GM21526 (cell line): ENCODE measurements around the gene CDH2.

Source experiments
- ATAC-seq: cut with Tn5 transposase; IDR thresholded peaks from one replicate; pipeline ENCODE4 v1.9.1; 2021; ENCODE audit warnings: moderate library complexity; ENCODE audit not compliant: unreplicated experiment, low FRiP score

Gene CDH2

DNA sequence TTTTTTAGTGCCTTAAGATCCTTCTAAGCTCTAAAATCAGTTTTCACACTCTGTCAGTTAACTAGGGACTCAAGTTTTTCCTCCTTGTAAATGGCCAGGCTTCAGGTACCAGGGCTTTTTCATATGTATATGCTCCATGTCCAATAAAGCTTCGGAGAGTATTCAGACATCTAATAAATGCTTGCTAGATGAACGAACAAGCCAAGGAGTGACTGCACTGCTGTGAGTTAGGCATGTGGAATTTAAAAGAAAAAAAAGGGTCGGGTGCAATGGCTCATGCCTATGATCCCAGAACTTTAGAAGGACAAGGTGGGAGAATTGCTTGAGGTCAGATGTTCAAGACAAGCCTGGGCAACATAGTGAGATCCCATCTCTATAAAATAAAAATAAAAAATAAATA is 81.9 kb downstream of the CDH2 start:
- ATAC-seq: no peak

DNA sequence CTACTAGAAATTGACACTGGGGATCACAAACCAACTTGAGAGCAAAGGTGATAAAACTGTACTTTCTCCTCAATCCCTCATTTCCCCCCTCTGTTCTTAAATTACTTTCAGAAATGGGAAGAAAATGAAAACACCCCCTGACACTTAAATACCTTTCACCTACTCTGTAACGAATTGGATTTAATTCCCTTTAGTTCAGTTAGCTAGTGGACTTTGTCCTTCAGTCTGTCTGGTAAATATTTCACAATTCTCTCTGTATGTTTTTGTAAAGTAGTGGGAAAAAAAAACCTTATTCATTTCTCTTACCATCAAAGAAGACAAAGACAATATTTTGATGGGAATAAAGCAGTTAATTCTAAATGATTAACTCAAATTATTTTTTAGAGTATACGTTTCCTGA is 85.7 kb downstream of the CDH2 start:
- ATAC-seq: no peak

- ATAC-seq: no peak
These were observed 88.5 kb downstream of the CDH2 start for GRCh38 chr18:28088477-28088876.

DNA sequence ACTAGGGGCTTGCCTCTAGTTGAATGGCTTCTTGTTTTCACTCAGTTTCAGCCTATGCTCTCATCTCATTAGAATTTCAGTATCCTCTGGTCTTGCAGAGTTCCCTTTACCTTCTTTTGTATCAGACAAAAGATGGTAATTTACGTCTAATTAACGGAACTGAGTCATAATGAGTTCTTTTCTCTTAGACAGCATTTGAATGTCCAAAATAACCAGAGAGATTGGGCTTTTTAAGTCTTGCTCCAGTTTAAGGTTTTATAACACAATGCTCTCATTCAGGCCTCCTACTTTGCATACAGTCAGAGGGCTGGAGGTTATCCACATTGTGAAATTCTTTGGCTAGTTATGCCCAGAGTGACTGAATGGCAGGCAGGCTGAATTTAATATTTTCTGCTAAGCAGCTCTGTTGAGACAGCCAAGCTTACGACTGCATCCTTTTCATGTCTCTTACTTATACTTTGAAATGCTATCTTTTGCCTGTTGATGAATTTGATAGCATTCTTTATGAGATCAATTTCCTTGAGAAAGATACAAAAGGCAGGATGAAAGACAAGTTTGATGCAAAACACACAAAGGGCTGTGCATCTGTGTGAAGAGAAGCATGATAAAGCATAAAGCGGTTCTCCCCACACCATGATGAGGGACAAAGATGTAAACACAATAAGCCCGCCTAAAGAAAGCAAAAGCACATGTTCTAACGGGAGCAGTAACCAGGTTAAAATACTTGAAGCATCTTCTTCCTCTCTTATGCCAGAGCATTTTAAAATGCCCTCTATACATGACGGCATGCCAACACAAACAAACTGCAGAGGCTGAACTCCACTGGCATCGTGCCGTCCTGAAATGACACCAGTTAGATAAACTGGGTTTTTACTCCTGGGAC is 90.0 kb downstream of the CDH2 start:
- ATAC-seq: no peak

DNA sequence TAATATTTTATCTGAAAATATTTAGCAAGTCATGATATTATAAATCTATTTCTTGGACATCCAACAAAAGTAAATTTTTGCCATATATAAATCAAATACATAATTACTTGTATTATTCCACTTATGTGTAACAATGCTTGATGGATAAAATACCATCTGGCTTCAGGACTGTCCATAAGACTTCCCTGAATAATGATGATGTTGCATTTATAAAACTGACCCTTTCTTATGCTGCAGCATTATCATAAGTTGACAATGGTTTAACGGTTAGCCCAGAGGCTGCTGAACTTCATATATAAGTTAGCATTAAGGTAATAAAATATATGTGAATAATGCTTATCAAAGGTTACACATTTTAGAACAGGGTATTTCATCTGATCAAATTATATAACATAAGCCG is 95.4 kb downstream of the CDH2 start:
- no peak for ATAC-seq

DNA sequence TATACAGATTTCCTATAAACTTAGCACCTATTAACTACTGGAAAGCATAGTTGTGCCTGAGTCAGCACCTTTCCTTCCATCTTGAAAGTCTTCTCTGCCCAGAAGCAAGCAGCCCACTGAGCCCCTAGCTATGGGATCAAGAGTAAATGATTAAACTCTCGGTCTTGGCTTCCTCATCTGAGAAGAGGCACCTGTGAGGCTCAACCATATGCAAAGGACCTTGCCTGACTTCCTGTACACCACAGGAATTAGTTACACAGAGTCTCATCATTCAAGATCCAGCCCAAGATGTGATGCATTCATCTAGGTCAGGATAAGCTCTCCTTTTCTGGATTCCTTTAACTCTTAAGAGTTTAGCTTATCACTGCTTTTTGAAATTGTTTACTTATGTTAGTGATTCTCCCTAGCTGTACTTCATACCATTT is 96.0 kb downstream of the CDH2 start:
- ATAC-seq: no peak

DNA sequence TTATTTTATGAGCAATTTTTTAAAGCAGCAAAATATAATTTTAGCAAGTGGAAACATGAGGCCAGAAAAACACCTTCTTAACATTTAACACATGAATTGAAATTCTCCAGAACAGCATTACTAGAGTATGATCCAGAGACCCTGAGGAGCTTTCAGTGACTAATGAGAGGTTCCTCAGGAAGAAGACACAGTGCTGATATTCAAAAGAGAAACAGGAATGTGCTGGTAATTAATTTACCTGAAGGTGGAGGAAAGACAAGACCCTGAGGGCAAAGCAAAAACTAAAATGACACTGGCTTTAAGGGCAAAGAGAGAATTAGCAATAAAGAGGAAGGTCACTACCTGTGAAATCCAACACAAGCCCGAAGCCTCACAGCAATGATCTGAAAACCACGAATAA is 97.0 kb downstream of the CDH2 start:
- no peak for ATAC-seq

DNA sequence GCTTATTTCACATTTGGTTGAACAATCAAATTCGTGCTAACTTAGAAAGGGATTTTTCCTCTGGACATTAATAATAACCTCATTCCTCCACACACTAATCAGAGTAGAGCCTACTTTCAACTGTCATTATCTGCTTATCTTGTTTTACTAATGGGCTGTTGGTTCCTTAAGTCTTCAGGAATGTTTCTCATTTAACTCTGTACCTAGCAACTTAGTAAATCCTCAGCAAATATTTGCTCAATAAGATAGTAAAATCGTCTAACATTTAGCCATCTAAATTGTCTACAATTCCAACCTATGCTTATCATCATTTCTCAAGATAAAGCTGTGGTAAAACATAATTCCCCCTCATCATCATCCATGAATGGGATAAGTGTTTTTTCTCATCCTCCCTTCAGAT is 98.1 kb downstream of the CDH2 start:
- ATAC-seq: no peak

- no peak for ATAC-seq
These were observed 98.6 kb downstream of the CDH2 start for GRCh38 chr18:28078298-28078697.

GRCh38 chr18:28075501-28075900 is 101.4 kb downstream of the CDH2 start:
- ATAC-seq: no peak

DNA sequence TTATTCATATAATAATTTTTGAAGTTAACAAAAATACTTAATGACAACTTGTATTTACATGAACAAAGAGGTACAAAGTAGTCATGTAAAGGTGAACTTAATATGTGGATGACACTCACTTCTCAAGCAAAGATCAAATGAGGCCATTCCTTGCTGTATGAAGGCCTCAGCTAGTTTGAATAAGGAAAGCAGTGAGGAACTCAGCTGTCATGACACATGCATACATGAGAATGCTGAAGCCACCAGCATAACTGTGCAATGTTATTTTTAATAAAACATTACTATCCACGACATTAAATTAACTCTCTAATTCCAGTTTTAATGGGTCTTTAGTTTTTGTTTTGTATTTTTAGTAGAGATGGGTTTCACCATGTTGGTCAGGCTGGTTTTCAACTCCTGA is 102.9 kb downstream of the CDH2 start:
- ATAC-seq: no peak

DNA sequence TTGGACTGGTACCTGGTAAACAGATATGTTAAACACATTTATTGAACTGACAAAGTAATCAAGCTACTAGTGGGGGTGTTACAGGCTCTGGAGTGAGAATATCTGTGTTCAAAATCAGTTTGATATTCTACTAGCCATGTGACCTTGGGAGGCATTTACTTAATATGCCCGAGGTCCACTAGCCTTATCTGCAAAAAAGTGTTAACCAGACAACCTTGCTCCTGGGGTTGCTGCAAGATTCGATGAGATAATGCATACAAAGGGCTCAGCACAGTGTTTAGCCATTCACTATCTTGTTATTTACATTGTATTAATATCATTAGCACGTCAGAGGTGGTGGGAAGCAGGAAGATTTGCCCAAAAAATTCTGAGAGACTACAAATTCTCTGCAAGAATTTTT is 103.3 kb downstream of the CDH2 start:
- ATAC-seq: no peak

GRCh38 chr18:28071199-28071598 is 105.7 kb downstream of the CDH2 start:
- ATAC-seq: no peak

GRCh38 chr18:28068207-28068606 is 108.7 kb downstream of the CDH2 start:
- ATAC-seq: no peak

- no peak for ATAC-seq
These were observed 109.6 kb downstream of the CDH2 start for GRCh38 chr18:28067346-28067745.

GRCh38 chr18:28065793-28066186 is 111.1 kb downstream of the CDH2 start:
- ATAC-seq: no peak

DNA sequence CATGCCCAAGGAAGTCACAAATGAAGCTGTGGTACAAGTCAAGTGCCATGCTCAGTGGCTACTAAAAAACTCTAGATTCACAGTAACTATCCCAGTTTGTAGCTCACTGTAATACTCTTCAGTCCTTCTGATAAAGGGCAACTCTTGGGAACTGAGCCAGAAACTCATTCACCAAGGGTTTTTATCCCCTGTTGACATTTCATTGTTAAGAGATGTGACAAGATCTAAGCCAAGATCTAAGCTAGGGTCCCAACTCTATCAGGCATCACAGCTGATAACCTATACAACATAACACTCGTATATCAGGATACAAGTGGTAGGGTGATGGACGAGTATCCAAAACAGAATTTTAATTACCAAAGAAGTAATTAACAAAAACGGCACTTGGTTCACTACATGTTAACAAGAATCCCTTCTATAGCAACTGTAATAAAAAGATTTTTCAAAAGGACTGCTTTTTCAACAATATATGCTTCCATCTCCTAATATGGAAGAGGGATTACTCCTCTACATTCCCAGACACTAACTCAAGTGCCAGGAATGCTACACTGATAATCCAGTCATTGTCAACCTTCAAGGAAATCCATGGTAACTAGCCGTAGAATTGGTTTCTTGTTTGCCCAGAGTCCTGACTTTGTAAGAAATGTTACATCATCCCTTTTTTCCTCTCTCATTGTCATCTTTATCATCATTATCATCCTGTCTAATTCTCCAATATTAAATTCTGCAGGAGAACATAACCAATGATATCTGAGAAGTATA is 111.7 kb downstream of the CDH2 start:
- ATAC-seq: no peak

GRCh38 chr18:28063926-28064325 is 113.0 kb downstream of the CDH2 start:
- no peak for ATAC-seq

GRCh38 chr18:28063271-28063761 is 113.6 kb downstream of the CDH2 start:
- ATAC-seq: no peak

- no peak for ATAC-seq
These were observed 114.5 kb downstream of the CDH2 start for GRCh38 chr18:28062443-28062842.

DNA sequence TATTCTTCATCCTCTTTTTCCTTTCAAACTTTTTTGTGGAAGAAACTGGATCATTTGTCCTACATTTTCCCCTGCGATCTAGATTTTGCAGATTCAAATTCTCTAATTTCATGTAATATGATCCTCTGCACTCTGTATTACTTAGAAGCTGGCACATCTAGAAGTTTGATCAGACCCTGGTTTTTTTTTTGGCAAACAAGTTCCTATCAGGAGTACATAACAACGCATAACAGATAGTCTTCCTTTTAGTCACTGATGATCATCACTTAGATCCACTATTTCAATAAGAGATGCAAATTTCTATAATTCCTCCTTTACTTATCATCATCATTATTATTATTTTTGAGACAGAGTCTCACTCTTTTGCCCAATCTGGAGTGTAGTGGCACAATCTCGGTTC is 117.1 kb downstream of the CDH2 start:
- ATAC-seq: no peak

DNA sequence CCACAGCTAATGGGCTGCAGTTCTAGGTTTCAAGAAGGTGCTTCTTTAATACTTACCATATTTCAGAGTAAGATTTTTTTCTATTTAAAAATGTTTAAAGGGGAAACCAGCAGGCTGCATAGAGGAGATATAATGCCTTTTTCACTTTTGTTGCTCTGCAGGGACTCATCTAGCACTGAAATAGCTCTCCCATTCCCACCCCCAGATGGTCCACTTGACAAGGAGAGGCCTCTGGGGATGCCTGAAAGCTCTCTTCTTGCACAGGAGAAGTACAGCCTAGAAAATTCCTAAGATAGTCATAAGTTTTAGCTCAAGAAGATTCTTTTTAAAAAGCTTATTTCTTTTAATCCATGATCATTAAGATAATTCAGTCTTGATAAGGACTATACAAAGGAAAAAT is 126.4 kb downstream of the CDH2 start:
- ATAC-seq: no peak
